Activated T-cell treated with anti-CD3 and anti-CD28 coated beads for 48 hours (primary cell): ENCODE results near the gene RYR1.
"Not testable (repeated sequence)": the region's sequence is repeated elsewhere in the genome, so short reads cannot be mapped to it uniquely, and the experiment has no call there.

Source experiments
- DNase-seq: peaks from one replicate; pipeline ENCODE4 v3.0.0-alpha.2; 2020; ENCODE audit warnings: low read depth

Gene RYR1

GRCh38 chr19:38457690-38458405 is 24.4 kb downstream of the RYR1 start:
- DNase-seq, result no peak

GRCh38 chr19:38458991-38459390 is 25.5 kb downstream of the RYR1 start:
- DNase-seq, result no peak

GRCh38 chr19:38463365-38463764 is 29.9 kb downstream of the RYR1 start:
- no peak for DNase-seq

- no peak for DNase-seq
Observed at GRCh38 chr19:38464421-38465082, 31.1 kb downstream of the RYR1 start.

GRCh38 chr19:38466050-38466449 is 32.6 kb downstream of the RYR1 start:
- DNase-seq, result no peak

DNA sequence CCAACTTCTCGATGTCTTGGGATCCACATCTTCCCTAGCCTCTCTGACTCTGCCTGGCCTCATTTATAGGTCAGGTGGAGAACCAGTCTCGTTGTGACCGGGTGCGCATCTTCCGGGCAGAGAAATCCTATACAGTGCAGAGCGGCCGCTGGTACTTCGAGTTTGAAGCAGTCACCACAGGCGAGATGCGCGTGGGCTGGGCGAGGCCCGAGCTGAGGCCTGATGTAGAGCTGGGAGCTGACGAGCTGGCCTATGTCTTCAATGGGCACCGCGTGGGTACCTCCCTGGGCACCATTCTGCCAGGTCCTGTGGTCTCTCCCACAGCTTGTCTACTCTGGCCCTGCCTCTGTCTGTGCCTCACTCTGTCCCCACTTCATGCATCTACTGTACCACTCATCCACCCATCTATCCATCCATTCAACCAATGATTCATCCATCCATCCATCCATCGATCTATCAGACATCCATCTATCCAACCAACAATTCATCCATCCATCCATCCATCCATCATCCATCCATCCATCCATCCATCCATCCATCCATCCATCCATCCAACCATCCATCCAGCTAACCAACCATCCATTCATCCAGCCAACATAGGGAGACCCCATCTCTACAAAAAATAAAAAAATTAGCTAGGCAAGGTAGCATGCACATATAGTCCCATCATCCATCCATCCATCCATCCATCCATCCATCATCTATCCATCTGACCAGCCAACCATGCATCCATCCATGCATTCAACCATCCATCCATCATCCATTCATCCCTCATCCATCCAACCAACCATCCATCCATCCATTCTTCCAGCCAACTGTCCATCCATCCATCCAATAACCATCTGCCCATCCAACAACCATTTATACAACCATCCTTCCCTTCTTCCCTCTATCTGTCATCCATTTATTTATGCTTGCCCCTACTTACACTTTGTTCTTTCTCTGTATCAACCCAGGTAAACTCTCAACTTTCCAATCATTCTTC is 34.3 kb downstream of the RYR1 start:
- DNase-seq, result no peak

DNA sequence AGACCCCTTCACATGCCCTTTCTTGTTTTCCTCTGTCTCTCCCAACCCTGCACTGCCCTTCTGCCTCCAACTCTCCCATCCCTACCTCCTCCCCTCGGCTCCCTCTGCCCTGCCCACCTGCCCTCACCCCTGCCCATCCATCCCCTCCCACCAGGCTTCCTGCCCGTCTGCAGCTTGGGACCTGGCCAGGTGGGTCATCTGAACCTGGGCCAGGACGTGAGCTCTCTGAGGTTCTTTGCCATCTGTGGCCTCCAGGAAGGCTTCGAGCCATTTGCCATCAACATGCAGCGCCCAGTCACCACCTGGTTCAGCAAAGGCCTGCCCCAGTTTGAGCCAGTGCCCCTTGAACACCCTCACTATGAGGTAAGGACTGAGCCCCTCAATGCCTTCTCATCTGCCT is 35.7 kb downstream of the RYR1 start:
- DNase-seq, result no peak

DNA sequence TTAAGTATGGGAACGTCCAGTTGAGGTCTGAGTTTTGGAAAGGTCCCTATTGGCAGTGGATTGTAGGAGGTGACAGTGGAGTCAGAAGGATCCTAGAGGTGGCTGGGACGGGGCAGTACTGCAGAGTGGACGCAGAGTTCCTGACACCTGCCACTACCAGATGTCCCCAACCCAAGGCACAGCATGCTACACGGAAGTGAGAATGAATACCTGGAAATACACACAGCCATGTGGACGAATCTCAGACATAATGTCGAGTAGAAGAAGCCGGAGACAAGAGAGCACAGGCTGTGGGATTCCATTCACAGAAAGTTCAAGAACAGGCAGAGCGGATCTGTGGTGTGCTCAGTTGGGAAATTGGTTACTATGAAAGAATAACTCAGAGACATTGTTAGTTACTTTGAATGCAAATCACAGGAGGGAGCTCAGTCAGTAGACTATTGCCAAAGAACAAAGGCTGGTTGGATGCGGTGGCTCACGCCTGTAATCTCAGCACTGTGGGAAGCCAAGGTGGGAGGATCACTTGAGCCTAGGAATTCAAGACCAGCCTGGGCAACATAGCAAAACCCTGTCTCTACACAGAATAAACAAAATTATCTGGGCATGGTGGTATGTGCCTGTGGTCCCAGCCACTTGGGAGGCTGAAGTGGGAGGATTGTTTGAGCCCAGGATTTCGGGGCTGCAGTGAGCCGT is 37.4 kb downstream of the RYR1 start:
- no peak for DNase-seq

- DNase-seq, result not testable (repeated sequence)
Observed at GRCh38 chr19:38472725-38473124, 39.2 kb downstream of the RYR1 start.

GRCh38 chr19:38473201-38473600 is 39.7 kb downstream of the RYR1 start:
- DNase-seq, result no peak

DNA sequence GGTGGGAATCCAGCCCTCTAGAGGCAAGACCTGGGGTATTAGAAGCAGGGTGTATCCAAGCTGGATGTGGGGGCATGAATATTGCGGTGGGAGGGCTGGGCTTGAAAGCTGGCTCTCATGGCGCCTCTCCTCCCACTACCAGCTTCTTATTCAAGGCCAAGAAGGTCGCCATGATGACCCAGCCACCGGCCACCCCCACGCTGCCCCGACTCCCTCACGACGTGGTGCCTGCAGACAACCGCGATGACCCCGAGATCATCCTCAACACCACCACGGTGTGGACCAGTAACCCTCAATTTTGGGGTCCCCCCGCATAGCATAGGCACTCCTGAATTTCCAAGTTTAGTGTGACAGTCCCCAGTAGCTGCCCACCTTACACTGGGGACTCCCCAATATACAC is 41.7 kb downstream of the RYR1 start:
- no peak for DNase-seq

- no peak for DNase-seq
Observed at GRCh38 chr19:38478273-38478971, 44.9 kb downstream of the RYR1 start.

DNA sequence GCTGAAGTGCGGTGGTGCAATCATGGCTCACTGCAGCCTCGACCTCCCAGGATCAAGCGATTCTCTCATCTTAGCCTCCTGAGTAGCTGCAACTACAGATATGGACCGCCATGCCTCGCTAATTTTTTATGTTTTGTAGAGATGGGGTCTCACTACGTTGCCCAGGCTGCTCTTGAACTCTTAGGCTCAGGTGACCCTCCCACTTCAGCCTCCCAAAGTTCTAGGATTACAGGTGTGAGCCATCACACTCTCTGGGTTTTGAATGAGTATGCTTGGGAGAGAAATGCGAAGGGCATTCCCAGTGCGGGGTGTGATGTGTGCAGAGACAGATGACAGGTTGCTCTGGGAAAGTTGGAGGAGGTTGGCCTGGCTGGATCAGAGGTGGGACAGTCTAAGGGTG is 49.0 kb downstream of the RYR1 start:
- no peak for DNase-seq

DNA sequence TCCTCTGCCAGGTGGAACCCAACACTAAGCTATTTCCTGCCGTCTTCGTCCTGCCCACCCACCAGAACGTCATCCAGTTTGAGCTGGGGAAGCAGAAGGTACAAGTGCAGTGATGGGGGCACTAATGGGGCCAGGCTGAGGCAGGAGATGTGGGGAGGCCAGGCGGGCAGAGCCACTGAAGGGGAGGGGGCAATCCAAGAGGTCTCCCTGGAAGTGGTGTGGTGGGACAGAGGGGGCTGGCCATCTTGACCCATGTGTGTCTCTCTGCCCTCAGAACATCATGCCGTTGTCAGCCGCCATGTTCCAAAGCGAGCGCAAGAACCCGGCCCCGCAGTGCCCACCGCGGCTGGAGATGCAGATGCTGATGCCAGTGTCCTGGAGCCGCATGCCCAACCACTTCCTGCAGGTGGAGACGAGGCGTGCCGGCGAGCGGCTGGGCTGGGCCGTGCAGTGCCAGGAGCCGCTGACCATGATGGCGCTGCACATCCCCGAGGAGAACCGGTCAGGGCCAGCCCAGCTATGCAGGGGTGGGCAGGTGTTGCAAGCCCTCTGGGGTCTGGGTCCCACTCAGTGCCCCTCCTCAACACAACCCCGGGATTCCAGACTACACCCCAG is 49.6 kb downstream of the RYR1 start:
- no peak for DNase-seq

DNA sequence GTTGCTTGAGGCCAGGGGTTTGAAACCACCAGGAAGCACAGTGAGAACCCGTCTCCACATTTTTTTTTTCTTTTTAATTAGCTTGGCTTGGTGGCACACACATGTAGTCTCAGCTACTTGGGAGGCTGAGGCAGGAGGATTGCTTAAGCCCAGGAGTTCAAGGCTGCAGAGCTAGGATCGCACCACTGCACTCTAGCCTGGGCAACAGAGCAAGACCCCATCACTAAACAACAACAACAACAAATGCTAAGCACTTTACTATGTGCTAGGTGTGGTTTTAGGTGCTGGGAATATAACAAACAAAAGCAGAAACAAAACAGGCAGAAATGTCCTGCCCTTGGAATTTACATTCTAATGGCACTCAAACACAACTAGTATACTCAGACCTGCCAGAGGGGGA is 51.3 kb downstream of the RYR1 start:
- DNase-seq, result no peak

- DNase-seq, result no peak
Observed at GRCh38 chr19:38485541-38486285, 52.2 kb downstream of the RYR1 start.

DNA sequence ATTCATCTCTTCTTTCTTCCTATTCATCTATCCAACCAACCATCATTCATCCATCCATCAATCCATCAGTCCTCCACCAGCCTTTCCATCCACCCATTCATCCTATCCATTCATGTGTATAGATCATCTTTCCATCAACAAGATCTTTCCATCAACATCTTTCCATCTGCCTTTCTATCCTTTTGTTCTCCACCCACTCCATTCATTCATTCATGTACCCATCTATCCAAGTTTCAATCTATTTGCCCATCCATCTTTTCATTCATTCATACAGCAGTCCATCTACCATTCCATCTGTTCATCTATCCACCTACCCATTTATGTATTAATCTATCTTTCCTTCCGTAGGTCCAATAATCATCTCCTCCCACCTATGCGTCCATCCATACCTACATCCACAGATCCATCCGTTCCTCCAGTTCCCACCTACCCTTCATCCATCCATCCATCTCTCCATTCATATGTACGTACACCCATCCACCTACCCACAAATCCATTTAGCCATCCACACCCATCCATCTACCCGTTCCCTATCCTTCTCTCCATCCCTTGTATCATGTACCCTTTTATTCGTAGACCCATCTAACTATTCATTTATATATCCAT is 53.3 kb downstream of the RYR1 start:
- DNase-seq, result no peak

GRCh38 chr19:38488096-38488495 is 54.6 kb downstream of the RYR1 start:
- no peak for DNase-seq

DNA sequence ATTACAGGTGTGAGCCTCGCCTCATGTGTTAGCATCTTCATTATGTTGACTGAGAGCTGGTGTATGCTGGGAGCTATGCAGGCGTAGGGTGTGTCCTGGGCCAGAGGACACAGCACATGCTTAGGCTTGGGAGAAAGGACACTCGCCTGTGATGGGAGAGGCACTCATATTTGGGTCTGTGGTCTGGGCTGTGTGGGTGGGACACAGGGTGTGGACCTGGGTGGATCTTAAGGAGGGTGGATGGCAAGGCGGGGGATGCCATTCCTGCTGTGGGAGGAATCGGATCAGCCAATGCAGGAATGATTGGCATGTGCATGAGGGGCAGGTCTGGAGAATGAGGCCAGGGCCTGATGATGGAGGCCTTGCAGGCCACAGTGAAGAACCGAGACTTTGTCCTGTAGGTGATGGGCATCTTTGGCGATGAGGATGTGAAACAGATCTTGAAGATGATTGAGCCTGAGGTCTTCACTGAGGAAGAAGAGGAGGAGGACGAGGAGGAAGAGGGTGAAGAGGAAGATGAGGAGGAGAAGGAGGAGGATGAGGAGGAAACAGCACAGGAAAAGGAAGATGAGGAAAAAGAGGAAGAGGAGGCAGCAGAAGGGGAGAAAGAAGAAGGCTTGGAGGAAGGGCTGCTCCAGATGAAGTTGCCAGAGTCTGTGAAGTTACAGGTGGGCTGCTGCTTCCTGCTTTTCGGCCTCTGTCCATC is 55.4 kb downstream of the RYR1 start:
- no peak for DNase-seq
